ENCODE results near the gene GNG13.

DNA sequence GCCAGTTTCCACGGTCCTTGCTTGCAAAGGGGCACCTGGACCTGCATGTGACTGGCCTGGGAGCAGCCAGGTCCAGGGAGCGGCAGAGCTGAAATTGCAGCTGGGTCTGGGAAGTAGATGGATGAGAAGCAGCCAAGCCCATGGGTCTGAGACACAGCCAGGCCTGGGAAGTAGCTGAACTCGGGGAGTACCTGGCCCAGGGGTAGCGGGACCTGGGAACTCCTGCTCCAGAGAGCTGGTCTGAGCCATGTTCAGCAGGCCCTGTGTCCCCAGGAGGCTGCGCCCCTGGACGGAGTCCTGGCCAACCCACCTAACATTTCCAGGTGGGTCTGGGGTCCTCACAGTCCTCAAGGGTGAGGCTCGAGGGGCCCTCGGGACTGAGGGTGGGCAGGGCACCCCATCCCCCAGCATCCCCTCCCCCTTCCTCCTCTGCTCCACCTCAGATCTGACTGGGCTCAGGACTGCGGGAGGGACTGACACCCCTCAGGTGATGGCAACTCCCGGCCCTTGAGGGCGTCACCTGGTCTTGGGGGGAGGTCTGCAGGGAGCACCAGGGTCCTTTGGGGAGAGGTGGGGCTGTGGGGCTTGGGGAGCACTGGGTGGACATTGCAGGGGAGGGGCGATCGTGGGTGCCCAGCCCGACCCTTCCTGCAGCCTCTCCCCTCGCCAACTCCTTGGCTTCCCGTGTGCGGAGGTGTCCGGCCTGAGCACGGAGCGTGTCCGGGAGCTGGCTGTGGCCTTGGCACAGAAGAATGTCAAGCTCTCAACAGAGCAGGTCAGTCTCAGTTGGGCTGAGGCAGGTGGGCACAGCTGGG is 37.0 kb downstream of the GNG13 start:
- TF ChIP-seq, protein P1, sequence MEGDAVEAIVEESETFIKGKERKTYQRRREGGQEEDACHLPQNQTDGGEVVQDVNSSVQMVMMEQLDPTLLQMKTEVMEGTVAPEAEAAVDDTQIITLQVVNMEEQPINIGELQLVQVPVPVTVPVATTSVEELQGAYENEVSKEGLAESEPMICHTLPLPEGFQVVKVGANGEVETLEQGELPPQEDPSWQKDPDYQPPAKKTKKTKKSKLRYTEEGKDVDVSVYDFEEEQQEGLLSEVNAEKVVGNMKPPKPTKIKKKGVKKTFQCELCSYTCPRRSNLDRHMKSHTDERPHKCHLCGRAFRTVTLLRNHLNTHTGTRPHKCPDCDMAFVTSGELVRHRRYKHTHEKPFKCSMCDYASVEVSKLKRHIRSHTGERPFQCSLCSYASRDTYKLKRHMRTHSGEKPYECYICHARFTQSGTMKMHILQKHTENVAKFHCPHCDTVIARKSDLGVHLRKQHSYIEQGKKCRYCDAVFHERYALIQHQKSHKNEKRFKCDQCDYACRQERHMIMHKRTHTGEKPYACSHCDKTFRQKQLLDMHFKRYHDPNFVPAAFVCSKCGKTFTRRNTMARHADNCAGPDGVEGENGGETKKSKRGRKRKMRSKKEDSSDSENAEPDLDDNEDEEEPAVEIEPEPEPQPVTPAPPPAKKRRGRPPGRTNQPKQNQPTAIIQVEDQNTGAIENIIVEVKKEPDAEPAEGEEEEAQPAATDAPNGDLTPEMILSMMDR (tag by site-specific recombination; IDR thresholded peaks at IDR 0.05): no peak
- TF ChIP-seq, protein P2, sequence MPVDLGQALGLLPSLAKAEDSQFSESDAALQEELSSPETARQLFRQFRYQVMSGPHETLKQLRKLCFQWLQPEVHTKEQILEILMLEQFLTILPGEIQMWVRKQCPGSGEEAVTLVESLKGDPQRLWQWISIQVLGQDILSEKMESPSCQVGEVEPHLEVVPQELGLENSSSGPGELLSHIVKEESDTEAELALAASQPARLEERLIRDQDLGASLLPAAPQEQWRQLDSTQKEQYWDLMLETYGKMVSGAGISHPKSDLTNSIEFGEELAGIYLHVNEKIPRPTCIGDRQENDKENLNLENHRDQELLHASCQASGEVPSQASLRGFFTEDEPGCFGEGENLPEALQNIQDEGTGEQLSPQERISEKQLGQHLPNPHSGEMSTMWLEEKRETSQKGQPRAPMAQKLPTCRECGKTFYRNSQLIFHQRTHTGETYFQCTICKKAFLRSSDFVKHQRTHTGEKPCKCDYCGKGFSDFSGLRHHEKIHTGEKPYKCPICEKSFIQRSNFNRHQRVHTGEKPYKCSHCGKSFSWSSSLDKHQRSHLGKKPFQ (tag by site-specific recombination; IDR thresholded peaks at IDR 0.05): no peak
- TF ChIP-seq, protein P3, sequence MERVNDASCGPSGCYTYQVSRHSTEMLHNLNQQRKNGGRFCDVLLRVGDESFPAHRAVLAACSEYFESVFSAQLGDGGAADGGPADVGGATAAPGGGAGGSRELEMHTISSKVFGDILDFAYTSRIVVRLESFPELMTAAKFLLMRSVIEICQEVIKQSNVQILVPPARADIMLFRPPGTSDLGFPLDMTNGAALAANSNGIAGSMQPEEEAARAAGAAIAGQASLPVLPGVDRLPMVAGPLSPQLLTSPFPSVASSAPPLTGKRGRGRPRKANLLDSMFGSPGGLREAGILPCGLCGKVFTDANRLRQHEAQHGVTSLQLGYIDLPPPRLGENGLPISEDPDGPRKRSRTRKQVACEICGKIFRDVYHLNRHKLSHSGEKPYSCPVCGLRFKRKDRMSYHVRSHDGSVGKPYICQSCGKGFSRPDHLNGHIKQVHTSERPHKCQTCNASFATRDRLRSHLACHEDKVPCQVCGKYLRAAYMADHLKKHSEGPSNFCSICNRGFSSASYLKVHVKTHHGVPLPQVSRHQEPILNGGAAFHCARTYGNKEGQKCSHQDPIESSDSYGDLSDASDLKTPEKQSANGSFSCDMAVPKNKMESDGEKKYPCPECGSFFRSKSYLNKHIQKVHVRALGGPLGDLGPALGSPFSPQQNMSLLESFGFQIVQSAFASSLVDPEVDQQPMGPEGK (tag by site-specific recombination; IDR thresholded peaks at IDR 0.05): no peak
- no peak for TF ChIP-seq GLI4 (tag by site-specific recombination; IDR thresholded peaks at IDR 0.05)
- TF ChIP-seq, protein P4, sequence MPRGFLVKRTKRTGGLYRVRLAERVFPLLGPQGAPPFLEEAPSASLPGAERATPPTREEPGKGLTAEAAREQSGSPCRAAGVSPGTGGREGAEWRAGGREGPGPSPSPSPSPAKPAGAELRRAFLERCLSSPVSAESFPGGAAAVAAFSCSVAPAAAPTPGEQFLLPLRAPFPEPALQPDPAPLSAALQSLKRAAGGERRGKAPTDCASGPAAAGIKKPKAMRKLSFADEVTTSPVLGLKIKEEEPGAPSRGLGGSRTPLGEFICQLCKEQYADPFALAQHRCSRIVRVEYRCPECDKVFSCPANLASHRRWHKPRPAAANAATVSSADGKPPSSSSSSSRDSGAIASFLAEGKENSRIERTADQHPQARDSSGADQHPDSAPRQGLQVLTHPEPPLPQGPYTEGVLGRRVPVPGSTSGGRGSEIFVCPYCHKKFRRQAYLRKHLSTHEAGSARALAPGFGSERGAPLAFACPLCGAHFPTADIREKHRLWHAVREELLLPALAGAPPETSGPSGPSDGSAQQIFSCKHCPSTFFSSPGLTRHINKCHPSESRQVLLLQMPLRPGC (tag by site-specific recombination; IDR thresholded peaks at IDR 0.05): no peak
- TF ChIP-seq, protein P5, sequence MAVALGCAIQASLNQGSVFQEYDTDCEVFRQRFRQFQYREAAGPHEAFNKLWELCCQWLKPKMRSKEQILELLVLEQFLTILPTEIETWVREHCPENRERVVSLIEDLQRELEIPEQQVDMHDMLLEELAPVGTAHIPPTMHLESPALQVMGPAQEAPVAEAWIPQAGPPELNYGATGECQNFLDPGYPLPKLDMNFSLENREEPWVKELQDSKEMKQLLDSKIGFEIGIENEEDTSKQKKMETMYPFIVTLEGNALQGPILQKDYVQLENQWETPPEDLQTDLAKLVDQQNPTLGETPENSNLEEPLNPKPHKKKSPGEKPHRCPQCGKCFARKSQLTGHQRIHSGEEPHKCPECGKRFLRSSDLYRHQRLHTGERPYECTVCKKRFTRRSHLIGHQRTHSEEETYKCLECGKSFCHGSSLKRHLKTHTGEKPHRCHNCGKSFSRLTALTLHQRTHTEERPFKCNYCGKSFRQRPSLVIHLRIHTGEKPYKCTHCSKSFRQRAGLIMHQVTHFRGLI (tag by site-specific recombination; IDR thresholded peaks at IDR 0.05): no peak
- TF ChIP-seq ZBTB1 (tag by site-specific recombination; IDR thresholded peaks at IDR 0.05): no peak
- TF ChIP-seq ZNF510 (tag by site-specific recombination; IDR thresholded peaks at IDR 0.05; ENCODE audit: insufficient replicate concordance): no peak
- no peak for TF ChIP-seq ZNF350 (tag by site-specific recombination; IDR thresholded peaks at IDR 0.05)
- TF ChIP-seq ZNF24 (tag by site-specific recombination; IDR thresholded peaks at IDR 0.05): no peak
- TF ChIP-seq TRIM28 (IDR thresholded peaks at IDR 0.05; ENCODE audit: borderline replicate concordance, low read length): no peak
- TF ChIP-seq, protein P6, sequence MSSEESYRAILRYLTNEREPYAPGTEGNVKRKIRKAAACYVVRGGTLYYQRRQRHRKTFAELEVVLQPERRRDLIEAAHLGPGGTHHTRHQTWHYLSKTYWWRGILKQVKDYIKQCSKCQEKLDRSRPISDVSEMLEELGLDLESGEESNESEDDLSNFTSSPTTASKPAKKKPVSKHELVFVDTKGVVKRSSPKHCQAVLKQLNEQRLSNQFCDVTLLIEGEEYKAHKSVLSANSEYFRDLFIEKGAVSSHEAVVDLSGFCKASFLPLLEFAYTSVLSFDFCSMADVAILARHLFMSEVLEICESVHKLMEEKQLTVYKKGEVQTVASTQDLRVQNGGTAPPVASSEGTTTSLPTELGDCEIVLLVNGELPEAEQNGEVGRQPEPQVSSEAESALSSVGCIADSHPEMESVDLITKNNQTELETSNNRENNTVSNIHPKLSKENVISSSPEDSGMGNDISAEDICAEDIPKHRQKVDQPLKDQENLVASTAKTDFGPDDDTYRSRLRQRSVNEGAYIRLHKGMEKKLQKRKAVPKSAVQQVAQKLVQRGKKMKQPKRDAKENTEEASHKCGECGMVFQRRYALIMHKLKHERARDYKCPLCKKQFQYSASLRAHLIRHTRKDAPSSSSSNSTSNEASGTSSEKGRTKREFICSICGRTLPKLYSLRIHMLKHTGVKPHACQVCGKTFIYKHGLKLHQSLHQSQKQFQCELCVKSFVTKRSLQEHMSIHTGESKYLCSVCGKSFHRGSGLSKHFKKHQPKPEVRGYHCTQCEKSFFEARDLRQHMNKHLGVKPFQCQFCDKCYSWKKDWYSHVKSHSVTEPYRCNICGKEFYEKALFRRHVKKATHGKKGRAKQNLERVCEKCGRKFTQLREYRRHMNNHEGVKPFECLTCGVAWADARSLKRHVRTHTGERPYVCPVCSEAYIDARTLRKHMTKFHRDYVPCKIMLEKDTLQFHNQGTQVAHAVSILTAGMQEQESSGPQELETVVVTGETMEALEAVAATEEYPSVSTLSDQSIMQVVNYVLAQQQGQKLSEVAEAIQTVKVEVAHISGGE (tag by site-specific recombination; conservative IDR thresholded peaks at IDR 0.05; ENCODE audit: low read depth): no peak
- TF ChIP-seq ZNF658 (tag by site-specific recombination; IDR thresholded peaks at IDR 0.05): no peak

Measured in HEK293 (cell line).